GM12891 (cell line): ENCODE measurements around the gene SOX9.

Experiments
- POLR2A ChIP-seq: IDR thresholded peaks from 2 replicates; pipeline ENCODE4 v1.6.1; 2011; ENCODE audit warnings: low read depth, low read length, control low read depth
- SPI1 ChIP-seq: IDR thresholded peaks from 2 replicates; pipeline ENCODE4 v1.6.1; 2011; ENCODE audit warnings: low read depth, low read length, control low read depth
- TAF1 ChIP-seq: IDR thresholded peaks from 2 replicates; pipeline ENCODE4 v1.6.1; 2011; ENCODE audit warnings: low read depth, low read length, control low read depth

DNA sequence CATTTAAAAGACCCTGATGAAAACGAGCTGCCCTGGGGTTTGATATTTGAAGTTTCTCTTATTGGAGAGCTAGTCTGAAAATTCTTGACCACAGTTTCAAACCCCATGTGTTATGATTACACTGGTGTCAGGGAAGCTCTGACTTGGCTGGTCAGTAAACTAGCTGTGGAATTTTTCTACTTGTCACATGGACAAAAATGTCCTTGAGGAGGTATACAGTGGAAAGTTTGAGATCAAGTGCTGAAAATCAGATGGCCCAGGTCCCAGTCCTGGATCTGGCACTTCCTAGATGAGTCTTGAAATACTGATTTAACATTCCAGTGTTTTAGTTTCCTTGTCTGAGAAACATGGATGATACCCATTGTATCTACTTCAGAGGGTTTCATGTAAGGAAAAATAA lies 30.7 kb upstream of the SOX9 start:
- TF ChIP-seq SPI1 (no peak), POLR2A (no peak), TAF1 (no peak)
